Stimulated activated CD4-positive, alpha-beta T cell treated with anti-CD3 and anti-CD28 coated beads, Interleukin-15, amount 100 ng/mL, for 24 hours (primary cell): ENCODE results near the gene CTSD.

Experiments
- DNase-seq: peaks from one replicate; pipeline ENCODE4 v3.0.0-alpha.2; 2020

Gene CTSD

DNA sequence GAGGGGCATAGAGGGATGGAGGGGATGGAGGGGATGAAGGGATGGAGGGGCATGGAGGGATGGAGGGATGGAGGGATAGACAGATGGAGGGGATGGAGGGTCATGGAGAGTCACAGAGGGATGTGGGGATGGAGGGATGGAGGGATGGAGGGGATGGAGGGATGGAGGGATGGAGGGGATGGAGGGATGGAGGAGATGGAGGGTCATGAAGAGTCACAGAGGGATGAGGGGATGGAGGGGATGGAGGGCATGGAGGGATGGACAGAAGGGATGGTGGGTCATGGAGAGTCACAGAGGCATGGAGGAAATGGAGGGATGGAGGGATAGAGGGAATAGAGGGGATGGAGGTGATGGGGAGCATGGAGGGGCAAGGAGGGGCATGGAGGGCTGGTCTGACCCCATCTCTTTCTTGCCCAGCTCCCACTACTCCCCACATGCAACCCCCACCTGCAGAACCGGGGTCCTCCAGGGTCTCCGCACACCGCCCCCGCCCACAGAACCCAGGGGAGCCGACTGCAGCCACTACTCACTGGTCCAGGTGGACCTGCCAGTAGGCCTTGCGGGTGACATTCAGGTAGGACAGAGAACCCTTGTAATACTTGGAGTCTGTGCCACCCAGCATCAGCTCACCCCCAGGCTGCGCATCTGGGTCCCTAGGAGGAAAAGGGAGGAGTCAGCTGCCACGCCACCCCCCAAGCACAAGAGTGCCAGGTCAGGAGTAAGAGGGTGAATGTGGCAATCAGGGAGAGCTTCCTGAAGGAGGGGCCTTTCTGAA, 9.2 kb downstream of the CTSD start:
- DNase-seq = no peak

DNA sequence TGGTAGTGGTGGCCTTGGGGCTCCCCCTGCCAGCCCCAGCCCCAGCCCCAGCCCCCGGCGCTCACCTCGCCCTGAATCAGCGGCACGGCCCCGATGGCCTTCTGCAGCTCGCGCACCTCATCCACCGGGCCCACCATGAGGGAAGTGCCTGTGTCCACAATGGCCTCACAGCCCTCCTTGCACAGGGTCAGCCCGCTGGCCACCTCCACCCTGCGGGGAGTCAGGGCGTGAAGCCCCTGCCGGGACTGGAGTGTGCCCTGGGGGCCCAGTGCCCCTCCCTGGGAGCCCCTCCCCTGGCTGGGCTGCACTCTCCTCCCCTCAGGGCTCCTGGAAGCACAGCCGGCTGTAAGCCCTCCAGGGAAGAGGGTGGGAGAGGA, 9.8 kb downstream of the CTSD start:
- no peak for DNase-seq

DNA sequence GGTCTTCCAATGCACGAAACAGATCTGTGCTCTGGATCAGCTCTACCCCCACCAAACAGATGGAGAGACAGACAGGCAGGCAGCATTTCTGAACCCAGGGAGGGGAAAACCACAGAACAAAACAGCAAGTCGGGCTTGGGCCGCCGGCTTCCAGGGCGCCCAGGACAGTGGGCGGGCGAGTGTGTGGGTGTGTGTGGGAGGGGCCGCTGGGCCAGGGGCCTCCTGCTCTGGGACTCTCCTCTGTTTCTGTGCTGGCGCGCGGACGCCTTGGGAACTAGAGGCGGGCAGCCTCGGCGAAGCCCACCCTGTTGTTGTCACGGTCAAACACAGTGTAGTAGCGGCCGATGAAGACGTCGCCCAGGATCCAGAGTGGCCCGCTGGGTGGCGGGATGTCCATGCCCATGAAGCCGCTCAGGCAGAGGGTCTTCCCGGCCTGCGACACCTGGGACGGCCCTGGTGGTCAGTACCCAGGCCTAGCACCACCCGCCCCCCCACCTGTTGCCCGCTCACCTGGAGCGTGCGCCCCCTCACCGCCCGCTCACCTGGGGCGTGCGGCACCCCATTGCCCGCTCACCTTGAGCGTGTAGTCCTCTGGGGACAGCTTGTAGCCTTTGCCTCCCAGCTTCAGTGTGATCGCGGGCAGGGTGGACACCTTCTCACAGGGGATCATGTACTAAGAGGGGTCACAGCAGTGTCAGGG, 10.3 kb downstream of the CTSD start:
- DNase-seq = no peak

DNA sequence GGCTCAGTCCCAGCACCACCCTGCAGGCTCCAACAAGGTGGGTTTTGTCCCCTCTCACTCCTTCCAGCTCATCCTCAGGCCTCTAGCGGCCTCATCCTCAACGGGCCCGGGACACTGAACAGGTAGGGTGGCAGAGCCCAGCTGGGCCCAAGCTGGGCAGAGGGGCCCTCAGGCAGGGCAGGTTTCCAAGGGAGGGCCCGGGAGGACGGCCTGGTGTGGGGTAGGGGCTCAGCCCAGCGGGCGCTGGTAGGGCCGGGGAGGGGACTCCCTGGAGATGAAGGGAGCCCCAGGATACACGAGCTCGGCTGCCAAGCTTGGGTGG, 10.9 kb downstream of the CTSD start:
- DNase-seq = no peak

DNA sequence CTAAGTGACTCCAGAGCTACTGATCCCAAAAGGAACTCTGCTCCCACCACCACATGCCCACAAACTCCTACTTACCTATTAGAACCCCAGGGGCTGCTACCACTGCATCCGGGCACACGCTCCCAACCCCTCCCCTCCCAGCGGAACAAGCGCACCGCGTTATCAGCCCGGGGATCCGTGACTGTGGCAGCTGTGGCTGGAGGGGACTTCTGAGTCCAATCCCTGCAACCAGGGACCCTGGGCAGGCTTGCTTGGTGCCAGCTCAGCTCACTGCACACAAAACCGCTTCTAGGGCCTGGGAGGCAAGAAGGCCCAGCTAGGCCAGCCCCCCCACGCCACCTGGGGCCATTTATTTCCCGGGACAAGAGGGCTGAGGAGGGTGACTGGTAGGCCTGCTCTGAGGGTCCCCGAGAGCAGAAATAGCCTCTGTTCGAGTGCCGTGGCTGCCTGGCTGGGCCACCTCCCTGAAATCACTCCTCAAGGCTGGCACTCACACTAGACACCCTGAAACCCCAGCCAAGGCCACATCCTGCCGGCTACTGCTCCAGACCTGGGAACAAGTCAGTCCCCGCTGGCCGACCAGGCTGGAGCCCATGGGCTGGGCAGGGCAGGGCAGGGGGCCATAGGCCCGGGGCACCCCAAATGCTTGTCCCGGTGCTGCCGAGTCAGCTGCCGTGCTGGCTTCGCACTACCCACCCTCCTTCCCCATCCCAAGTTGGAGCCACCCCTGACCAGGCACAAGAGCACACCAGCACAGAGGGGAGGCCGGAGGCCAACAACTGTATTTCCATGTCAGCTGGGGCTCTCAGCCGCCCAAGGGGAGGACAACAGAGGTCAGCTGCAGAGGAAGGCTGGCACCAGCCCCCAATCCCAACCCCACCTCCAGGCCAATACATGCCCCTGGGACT, 11.5 kb downstream of the CTSD start:
- DNase-seq = no peak

DNA sequence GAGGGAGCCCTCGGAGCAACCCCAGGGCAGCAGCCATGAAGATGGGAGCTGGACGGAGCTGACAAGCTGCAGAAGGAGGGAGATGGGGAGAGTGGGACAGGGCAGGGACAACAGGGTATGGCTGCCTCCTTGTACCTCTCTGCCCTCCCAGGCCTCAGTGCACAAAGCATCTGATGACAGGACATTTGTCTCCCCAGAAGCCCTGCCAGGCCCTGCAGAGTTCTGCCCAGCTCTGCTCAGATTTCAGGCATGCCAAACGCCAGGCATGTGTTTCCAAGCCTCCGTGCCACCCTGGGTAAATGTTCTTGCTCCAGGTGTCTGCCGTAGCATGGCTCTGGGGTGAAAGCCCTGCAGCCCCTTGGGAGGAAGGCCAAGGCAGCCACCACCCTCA, 12.2 kb downstream of the CTSD start:
- DNase-seq = no peak

DNA sequence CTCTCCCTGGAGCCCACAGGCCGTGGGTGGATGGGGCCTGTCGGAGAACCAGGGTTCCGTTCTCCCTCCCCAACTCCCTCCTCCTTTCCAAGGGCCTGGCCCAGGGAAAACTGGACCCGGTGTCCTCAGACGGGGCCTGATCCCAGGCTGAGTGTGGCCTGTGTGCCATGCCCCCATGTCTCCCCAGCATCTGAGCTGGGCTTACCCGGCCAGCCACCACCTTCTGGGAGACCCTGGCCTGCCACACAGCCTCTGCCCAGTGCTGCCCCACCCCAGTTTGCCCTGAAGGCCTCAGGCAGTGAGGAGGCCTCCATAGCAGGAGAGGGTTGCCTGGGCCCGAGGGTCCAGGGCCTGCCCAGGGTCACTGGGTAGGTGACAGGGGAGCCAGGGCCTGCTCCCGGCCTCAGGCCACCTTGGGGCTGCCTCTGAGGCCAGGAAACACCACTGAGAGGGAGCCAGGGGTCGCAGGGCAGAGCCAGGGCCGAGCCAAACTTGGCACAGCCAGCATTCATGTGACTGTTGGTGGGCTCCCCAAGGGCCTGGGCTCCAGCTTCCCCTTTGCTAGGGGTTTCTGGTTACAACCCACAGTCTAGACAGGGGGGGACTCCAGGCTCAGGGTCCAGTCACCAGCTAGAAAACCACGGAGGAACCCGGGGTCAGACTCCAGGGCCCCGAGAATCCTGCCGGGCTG, 12.7 kb downstream of the CTSD start:
- no peak for DNase-seq

DNA sequence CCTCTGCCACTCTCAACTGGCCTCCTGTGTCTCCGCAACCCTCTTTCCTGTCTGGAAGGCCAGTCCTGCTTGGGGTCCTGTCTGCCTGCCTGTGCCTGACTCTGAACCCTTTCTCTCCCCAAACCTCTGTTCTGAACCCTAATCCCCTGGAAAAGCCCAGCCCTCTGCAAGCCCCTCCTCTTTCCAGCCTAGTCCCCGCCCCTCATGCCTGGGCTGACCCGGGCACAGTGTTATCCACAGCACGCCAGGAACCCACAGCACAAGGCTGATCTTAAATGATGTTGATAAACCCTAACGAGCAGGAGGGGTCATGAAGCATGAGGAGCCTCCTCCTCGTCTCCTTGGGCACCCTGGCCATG, 13.3 kb downstream of the CTSD start, which contains the start of gene IFITM10:
Gene IFITM10 (minus strand): TSS at position 115 of the 359 bp plus-strand sequence. CDS start 153 bp downstream, outside the sequence.
- DNase-seq = no peak

DNA sequence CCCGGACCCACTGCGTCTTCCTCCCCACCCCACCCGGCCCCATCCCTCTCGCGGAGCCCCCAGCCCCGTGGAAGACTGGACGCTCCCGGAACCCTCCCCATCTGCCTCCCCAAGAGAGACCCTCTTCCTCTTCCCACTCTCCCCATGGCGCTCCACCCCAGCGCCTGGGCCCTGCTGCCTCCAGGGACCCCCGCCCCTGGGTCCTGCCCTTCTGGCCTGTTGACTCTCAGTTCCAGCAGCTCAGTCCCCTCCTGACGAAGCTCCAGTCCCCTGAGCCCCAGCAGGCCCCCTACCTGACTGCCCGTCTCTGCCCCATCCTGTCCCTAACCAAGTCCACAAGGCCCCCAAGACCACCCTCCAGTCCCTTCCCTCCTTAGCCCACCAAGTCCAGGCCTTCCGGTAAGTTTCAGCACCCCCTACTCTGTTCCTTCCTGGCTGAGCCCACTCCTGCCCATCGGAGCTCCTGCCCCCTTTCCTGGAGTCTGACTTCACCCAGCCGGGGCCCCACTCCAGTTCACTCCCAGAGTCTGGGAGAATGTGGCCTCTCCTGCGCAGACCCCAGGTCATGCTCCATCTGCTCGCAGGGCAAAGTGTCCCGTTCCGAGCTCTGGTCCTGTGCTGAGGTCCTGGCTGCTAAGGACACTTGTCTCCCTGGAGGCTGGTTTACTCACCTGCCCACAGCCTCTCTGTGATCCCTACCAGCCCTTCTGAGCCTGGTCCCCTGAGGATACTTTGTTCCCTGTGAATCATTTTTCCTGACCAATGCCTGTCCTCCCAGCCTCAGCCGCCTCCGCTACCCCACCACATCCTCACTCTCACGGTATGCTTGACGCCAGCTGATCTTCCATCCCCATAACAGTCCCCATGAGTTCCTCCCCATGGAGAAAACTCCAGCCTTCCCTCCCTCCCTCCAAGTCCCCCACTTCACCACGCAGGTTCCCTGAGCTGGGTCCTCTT, 14.1 kb downstream of the CTSD start:
- DNase-seq = no peak

DNA sequence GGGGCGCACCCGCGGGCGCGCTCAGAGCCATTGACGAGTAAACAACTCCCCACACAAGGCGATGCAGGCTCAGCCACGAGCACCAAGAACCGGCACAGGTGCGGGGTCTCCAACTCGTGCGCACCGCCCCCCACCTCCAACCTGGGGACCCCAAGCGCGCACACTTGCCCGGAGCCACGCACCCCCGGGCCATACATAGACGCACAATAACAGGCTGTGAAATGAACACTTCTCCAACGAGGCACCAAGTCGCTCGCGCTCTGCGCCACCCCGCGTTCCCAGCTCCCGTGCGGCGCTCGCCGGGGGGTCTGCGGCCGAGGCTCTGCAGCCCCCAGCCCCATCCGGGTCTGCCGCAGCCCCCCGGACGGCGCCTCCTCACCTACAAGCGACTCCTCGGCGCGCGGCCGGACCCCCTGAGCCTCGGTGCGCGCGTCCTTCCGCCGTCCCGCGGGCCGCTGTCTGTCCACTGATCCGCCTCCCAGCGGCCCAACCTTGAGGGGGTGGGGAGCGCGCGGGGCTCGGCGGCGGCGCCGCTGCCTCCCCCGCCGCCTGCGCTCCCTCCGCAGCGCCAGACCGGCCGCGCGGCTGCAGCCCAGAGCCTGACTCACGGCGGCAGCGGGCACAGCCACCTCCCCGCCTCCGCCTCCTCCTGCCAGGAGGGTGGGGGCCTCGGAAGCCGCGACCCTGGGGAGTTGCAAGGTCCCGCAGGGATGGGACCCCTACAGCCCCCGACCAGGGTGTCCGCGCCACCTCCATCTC, 14.9 kb downstream of the CTSD start:
- DNase-seq = peak; percentile 8

DNA sequence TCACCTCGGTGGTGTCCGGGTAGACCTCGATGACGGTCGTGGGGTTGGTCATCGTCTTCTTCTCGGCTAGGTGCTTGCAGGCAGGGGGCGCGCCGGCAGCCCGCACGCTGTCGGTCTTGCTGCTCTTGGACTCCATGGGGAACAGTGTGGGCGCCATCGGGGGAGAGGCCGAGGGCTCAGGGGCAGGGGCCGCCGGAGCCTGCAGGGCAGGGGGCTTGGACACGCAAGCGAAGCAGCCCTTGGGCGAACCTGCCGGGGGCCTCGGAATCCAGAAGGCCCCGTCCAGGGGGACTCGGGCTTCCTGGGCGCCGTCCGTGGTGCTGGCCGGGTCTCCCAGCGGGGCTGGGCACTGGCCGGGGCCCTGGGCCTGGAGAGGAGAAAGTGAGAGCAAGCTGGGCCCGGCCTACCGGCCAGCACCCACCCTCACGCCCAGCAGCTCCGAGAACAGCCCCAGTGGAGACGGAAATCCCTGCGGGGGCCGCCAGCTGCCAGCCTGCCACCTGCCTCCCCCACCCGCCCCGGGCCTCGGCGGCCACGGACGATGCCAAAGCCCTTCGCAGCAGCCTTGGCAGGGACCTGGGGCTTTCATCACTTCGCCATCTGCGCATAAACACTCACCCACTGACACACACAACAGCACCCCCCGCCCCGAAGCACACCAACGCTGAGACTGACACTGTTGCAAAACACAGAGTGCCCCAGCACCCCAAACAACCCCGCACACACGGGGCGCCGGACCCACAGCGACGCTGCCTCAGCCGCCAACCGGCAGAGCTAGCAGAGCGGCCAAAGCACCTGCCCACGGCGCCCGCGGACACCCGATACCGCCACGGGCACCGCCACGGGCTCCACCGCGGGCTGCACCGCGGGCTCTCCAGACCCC, 15.7 kb downstream of the CTSD start:
- no peak for DNase-seq

DNA sequence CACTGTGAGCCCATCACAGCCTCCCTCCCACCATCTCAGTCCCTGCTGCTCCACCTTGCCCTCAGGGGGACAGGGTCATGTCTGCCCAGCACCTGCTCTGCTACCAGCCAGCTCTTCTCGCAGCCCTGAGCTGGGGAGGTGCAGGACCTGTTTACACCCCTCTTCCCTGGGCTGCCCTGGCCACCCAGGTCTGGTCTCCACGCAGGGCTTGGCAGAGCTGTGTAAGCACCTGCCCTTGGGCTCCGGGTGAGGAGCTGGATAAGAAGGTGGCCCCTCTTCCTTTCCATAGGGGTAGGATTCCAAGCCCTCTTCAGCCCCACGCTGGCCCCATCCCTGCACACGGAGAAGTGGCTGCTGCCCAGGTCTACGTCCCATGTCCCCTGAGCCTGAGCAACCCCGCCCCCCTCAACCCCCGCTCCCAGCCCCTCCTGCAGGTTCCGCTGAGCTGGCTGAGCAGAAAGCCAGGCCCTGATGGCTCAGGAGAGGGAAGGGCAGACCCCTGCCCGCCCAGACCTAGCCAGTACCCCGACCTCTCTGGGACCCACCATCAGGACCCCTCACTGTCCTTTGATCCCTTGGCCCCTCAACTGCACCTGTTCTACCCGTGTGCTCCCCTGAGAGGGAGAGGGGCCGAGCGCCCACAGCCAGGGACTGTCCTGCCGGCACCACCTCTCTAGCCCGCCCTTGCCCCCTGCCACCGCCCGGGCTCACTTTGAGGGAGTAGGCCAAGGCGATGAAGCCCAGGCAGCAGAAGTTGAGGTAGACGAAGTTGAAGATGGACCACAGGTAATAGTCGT, 16.6 kb downstream of the CTSD start:
- DNase-seq = no peak

DNA sequence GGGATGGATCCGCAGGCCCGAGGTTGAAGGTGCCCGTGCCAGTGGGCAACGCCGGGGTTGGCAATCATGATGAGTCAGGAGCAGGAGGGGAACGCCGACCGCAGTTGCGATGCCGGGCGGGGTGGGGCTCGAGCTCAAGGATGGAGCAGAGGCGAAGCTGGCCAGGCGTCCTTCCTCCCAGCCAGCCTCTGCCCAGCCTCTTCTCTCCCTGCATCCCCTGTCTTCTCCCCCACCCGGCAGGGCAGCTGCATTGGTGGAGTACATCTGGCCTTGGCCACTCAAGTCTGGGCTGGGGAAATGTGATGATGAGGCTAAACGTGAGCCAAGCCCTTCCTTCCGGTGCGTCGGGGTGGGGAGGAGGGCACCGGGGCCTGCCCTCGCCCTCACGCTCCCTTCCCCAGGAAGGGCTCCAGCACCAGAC, 17.2 kb downstream of the CTSD start:
- DNase-seq = no peak

DNA sequence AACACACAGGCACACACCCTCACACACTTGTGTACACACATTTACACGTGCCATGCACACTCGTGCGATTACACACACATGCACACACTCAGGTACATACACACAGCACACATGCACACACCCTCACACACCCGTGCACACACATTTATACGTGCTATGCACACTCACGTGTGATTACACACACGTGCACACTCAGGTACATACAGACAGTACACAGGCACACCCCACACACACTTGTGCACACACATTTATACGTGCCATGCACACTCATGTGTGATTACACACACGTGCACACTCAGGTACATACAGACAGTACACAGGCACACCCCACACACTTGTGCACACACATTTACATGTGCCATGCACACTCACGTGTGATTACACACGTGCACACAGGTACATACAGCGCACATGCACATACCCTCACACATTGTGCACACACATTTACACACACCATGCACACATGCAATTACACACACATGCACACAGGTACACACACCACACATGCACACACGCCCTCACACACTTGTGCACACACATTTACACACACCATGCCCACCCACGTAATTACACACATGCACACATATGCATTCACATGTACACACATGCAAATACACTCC, 17.9 kb downstream of the CTSD start:
- DNase-seq = no peak

DNA sequence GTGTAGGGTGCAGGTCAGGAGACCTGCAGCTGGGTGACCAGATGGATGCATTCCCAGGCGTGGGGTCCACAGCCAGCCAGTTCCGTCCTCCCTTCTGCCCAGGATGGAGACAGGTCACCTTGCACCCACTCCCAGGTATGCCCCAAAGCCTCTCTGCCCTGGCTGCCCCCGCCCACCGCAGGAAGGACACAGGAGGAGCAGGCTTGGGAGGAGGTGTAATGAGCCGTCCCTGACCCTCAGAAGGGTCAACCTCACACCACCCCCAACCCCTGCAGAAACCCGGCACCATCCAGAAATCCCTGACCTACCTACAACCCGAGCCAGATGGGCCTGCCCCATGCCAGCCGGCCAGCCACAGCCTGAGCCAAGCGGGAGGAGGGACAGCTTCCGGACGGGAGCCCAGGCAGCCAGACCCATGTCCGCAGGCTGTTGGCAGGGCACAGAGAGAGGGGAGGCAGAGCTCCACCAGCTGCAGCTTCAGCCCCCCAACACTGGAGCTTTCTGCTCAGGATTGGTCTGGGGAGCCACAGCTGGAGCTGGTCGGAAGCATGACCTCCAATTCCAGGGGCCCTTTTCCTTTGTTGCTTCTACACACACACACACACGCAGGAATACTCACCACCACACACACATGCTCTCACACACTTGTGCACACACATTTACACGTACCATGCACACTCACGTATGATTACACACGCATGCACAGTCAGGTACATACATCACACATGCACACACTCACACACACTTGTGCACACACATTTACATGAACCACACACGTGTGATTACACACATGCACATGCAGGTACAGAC, 18.6 kb downstream of the CTSD start:
- DNase-seq = no peak

DNA sequence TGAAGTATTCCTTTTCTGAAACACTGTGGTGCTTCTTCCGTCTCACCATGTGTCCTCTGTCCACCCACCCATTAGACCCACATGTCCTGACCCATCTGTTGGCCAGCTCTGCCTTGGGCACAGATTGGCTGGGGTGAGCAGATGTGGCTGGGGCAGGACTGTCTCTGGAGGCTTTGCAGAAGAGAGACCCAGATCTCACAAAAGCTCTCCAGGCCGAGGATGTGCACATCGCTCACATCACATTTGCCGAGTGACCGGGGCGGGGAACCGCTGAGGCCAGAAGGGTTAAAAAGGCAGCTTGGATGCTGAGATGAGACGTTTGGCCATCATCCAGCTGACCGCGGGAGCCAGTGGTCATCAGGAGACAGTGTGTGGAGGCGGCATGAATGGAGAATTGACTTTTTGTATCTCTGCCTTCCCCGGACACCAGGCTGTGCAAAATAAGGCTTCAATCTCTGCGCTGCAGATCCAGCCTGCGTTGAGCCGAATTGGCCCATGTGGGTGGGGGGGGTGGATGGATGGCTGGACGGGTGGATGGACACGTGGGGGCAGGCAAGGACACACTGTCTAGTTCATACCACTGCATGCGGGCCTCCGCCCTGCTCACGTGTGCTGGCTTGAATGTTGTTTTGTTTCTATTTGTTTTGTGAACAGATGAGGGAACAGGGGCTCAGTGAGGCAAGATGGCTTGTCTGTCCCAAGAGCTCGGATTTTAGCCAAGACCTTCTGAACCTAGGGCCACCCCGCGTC, 19.4 kb downstream of the CTSD start:
- DNase-seq = no peak

DNA sequence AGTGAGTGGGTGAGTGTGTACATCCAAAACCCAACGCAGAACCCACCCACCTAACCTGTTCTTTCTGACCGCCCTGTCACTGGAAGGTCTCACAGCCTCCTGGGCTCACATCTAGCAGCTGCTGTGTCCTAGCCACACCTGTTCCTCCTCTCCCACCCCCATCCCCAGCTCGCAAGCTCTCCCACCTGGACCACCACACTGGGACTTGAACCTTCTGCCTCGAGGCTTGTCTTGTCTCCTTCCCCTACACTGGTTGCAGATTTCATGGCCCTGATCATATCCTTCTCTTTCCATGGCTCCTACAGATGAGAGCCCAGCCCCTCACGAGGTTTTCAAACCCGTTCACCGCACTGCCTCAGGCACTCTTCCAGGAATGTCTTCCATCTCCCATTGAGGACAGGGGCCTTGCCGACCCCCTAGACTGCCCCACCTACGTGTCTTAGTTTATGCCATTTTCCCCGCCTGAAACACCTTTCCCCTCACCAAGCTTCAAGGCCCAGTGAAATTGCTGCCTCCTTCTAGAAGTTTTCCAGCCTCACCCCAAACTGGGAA, 20.1 kb downstream of the CTSD start:
- DNase-seq = no peak
